Left lobe of liver (tissue), 2 donors: ENCODE measurements around the gene URB2. TPM values are rescaled to one million over a fixed set of nuclear protein-coding genes. Genes with fewer than 3 reads are reported as not detected.

Source experiments
- ATAC-seq: fragments of 200-7000 bp; cut with Tn5 transposase; one replicate; pipeline ENCODE4 v1.9.1; 2020; ENCODE audit warnings: mild to moderate bottlenecking, moderate library complexity
- DNase-seq: peaks from one replicate; pipeline ENCODE4 v3.0.0-alpha.2; 2020; ENCODE audit warnings: low spot score
- total RNA-seq: library from RNA; stranded (reverse); gene quantifications from one replicate; pipeline ENCODE4 v1.2.1, GENCODE V29; 2021
- donor health status: DM: no; HTN: no; CAD: no; lungs with moderate emphysema.
- donor health status: DM: no; HTN: yes; CAD: no.

Gene URB2
- total RNA-seq, 1 donor from 2014 or later, result 3.0 TPM

- DNase-seq, result peak; percentile 77
- ATAC-seq, result peak; percentile 97
Observed at GRCh38 chr1:229643996-229644745, 18.1 kb downstream of the URB2 start.

GRCh38 chr1:229645324-229645993, 19.4 kb downstream of the URB2 start:
- ATAC-seq (no peak), DNase-seq (no peak)

- ATAC-seq, result no peak
- DNase-seq, result no peak
Observed at GRCh38 chr1:229648406-229648805, 22.4 kb downstream of the URB2 start.

GRCh38 chr1:229650045-229650444, 24.0 kb downstream of the URB2 start:
- DNase-seq (no peak), ATAC-seq (no peak)

GRCh38 chr1:229651546-229651945, 25.5 kb downstream of the URB2 start:
- ATAC-seq (no peak), DNase-seq (no peak)

- no peak for ATAC-seq
Observed at GRCh38 chr1:229653420-229653819, 27.4 kb downstream of the URB2 start.

GRCh38 chr1:229655781-229656180, 29.7 kb downstream of the URB2 start:
- DNase-seq (no peak), ATAC-seq (no peak)

More at GRCh38 chr1:229653420-229653819, 27.4 kb downstream of the URB2 start:
- DNase-seq, result no peak

- DNase-seq (no peak), ATAC-seq (no peak)
Observed at GRCh38 chr1:229657993-229658755, 32.1 kb downstream of the URB2 start.

GRCh38 chr1:229661022-229661877, 35.2 kb downstream of the URB2 start:
- DNase-seq, result peak; percentile 68
- peak; percentile 98 for ATAC-seq

- no peak for DNase-seq
- no peak for ATAC-seq
Observed at GRCh38 chr1:229661897-229662296, 35.9 kb downstream of the URB2 start.

- ATAC-seq (no peak), DNase-seq (no peak)
Observed at GRCh38 chr1:229664133-229664689, 38.2 kb downstream of the URB2 start.

GRCh38 chr1:229665912-229666558, 40.0 kb downstream of the URB2 start:
- ATAC-seq (no peak), DNase-seq (no peak)

GRCh38 chr1:229666585-229666984, 40.5 kb downstream of the URB2 start:
- ATAC-seq, result no peak
- DNase-seq, result no peak

GRCh38 chr1:229669333-229669732, 43.3 kb downstream of the URB2 start:
- peak; percentile 70 for ATAC-seq
- DNase-seq, result no peak

GRCh38 chr1:229671310-229671709, 45.3 kb downstream of the URB2 start:
- no peak for ATAC-seq
- no peak for DNase-seq

- DNase-seq, result no peak
- no peak for ATAC-seq
Observed at GRCh38 chr1:229672246-229672645, 46.2 kb downstream of the URB2 start.

GRCh38 chr1:229674042-229674441, 48.0 kb downstream of the URB2 start:
- ATAC-seq, result no peak
- DNase-seq, result no peak

- no peak for DNase-seq
- ATAC-seq, result no peak
Observed at GRCh38 chr1:229675396-229675795, 49.3 kb downstream of the URB2 start.

GRCh38 chr1:229685149-229685548, 59.1 kb downstream of the URB2 start:
- no peak for DNase-seq
- ATAC-seq, result no peak

GRCh38 chr1:229689273-229689672, 63.2 kb downstream of the URB2 start:
- ATAC-seq (no peak), DNase-seq (no peak)
